Measurements from ENCODE around the gene NTRK1.

The NTRK1 gene

GRCh38 chr1:156849151-156849496 lies 11.5 kb upstream of the NTRK1 start:
- TF ChIP-seq CTCF (IDR thresholded peaks at IDR 0.05; ENCODE audit: insufficient read depth, missing control alignments) = no peak
- DNase-seq (ENCODE audit: insufficient read length, low spot score) (no peak), FAIRE-seq (no peak)

GRCh38 chr1:156851779-156852417 lies 8.8 kb upstream of the NTRK1 start:
- no peak for FAIRE-seq
- DNase-seq (ENCODE audit: insufficient read length, low spot score) = no peak
- TF ChIP-seq CTCF (IDR thresholded peaks at IDR 0.05; ENCODE audit: insufficient read depth, missing control alignments) = no peak

GRCh38 chr1:156852418-156852874 lies 8.2 kb upstream of the NTRK1 start:
- no peak for FAIRE-seq
- no peak for DNase-seq (ENCODE audit: insufficient read length, low spot score)
- no peak for TF ChIP-seq CTCF (IDR thresholded peaks at IDR 0.05; ENCODE audit: insufficient read depth, missing control alignments)

GRCh38 chr1:156853761-156854160 lies 6.9 kb upstream of the NTRK1 start:
- DNase-seq (ENCODE audit: insufficient read length, low spot score) (no peak), FAIRE-seq (no peak)
- no peak for TF ChIP-seq CTCF (IDR thresholded peaks at IDR 0.05; ENCODE audit: insufficient read depth, missing control alignments)

GRCh38 chr1:156854634-156855033 lies 6.0 kb upstream of the NTRK1 start:
- no peak for DNase-seq (ENCODE audit: insufficient read length, low spot score)
- no peak for FAIRE-seq
- TF ChIP-seq CTCF (IDR thresholded peaks at IDR 0.05; ENCODE audit: insufficient read depth, missing control alignments) = no peak

GRCh38 chr1:156856282-156856785 lies 4.3 kb upstream of the NTRK1 start:
- DNase-seq (ENCODE audit: insufficient read length, low spot score) (no peak), FAIRE-seq (no peak)
- TF ChIP-seq CTCF (IDR thresholded peaks at IDR 0.05; ENCODE audit: insufficient read depth, missing control alignments) = no peak

- TF ChIP-seq CTCF (IDR thresholded peaks at IDR 0.05; ENCODE audit: insufficient read depth, missing control alignments) = no peak
- DNase-seq (ENCODE audit: insufficient read length, low spot score) (no peak), FAIRE-seq (no peak)
Observed at GRCh38 chr1:156857532-156857931, 3.1 kb upstream of the NTRK1 start.
